Glutamatergic neuron (in vitro differentiated cells): ENCODE data around the gene NIT2. TPM values are rescaled to one million over a fixed set of nuclear protein-coding genes. Genes with fewer than 3 reads are reported as not detected.
A peak's percentile ranks its signal among the peaks of the same experiment; 100 is the strongest.

Experiments used
- DNase-seq: peaks from one replicate; pipeline ENCODE4 v3.0.0; 2022
- H3K27ac Mint-ChIP-seq: one replicate; pipeline ENCODE4 v1.8.0; 2020; ENCODE audit warnings: mild to moderate bottlenecking, mixed read lengths, inconsistent platforms; ENCODE audit not compliant: unreplicated experiment
- H3K27me3 Mint-ChIP-seq: one replicate; pipeline ENCODE4 v1.8.0; 2020; ENCODE audit warnings: mild to moderate bottlenecking, moderate library complexity, mixed read lengths, inconsistent platforms; ENCODE audit not compliant: unreplicated experiment
- H3K36me3 Mint-ChIP-seq: one replicate; pipeline ENCODE4 v1.8.0; 2020; ENCODE audit warnings: mild to moderate bottlenecking, mixed read lengths, inconsistent platforms; ENCODE audit not compliant: unreplicated experiment
- H3K4me1 Mint-ChIP-seq: one replicate; pipeline ENCODE4 v1.8.0; 2020; ENCODE audit warnings: mild to moderate bottlenecking, low read depth, mixed read lengths, inconsistent platforms; ENCODE audit not compliant: unreplicated experiment
- H3K4me3 Mint-ChIP-seq: one replicate; pipeline ENCODE4 v1.8.0; 2020; ENCODE audit warnings: mild to moderate bottlenecking, mixed read lengths, inconsistent platforms; ENCODE audit not compliant: unreplicated experiment
- H3K9me3 Mint-ChIP-seq: one replicate; pipeline ENCODE4 v1.8.0; 2020; ENCODE audit warnings: mild to moderate bottlenecking, moderate library complexity, mixed read lengths, inconsistent platforms; ENCODE audit not compliant: unreplicated experiment
- CTCF ChIP-seq: fragments of 200-600 bp; sonication (generic); IDR thresholded peaks from one replicate; pipeline ENCODE4 v1.5.0; 2021; ENCODE audit not compliant: partially characterized antibody, unreplicated experiment
- total RNA-seq: library from RNA; stranded (reverse); fragmentation: NEBNext Ultra II Directional; extraction: Animal tissue kit (Norgen Biotek cat#: 25700); gene quantifications from one replicate; pipeline ENCODE4 v1.2.1, GENCODE V29; 2021; ENCODE audit not compliant: unreplicated experiment

Gene NIT2
- total RNA-seq, 1 donor from 2014 or later, result 39.6 TPM

DNA sequence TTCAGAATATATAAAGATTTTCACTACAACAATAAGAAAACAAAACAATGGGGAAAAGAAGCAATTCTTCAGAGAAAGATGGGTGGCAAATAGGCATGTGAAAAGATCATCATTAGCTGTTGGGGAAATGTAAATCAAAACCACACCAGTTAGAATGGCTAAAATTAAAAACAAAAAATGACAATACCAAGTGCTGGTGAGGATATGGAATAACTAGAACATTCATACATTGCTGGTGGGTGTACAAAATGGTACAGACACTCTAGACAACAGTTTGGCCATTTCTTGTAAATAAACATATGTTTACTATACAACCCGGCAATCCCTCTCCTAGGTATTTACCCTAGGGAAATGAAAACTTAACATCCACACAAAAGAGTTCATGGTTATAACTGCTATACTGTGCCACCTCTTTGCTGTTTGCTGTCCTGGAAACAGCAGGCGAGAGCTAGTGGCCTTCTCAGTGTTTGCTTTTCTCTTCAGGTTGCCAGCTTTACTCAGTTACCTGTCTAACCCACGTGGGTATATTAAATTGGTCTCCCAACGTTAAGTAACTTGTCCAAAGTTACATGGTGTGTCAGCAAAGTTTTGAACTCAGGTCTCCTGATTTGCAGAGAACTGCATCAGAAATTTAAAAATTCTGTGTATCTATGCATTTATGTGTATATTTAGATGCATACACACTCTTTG, 4.6 kb upstream of the NIT2 start:
- Mint-ChIP-seq H3K27me3 (no peaks in the 10 kb centered on the region), H3K4me3 (no peak overlapping the region), H3K9me3 (peaks cover 7% of the 10 kb centered on the region), H3K4me1 (no peaks in the 10 kb centered on the region), H3K36me3 (peaks cover 8% of the 10 kb centered on the region), H3K27ac (no peak overlapping the region)
- TF ChIP-seq CTCF, result no peak
- DNase-seq, result no peak

DNA sequence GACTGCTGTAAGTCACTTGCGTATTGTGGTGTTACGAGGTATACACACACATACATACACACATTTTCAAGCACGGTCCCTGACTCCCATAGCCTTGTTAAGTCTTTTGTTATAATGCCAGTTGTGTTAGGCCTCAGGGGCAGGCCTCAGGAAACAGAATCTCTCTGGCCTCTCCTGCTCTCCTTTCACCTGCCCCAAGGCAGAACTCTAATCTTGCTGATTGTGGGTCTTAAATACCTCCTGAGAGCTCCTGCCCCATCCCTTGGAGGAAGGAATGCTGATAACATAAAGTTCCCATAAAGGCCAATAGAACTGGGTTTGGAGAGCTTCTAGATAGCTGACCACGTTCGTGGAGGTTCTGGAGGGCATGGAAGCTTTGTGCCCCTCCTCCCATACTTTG, 3.9 kb upstream of the NIT2 start:
- H3K9me3 Mint-ChIP-seq, result peaks cover 11% of the 10 kb centered on the region
- H3K36me3 Mint-ChIP-seq, result peaks cover 8% of the 10 kb centered on the region
- peaks cover 4% of the 10 kb centered on the region for H3K27me3 Mint-ChIP-seq
- peaks cover 5% of the 10 kb centered on the region for H3K4me1 Mint-ChIP-seq
- no peak for DNase-seq
- H3K27ac Mint-ChIP-seq, result no peak overlapping the region
- no peak overlapping the region for H3K4me3 Mint-ChIP-seq
- no peak for TF ChIP-seq CTCF

GRCh38 chr3:100331660-100332059, 2.9 kb upstream of the NIT2 start:
- no peak overlapping the region for H3K4me3 Mint-ChIP-seq
- no peak overlapping the region for H3K27ac Mint-ChIP-seq
- peaks cover 8% of the 10 kb centered on the region for H3K4me1 Mint-ChIP-seq
- H3K9me3 Mint-ChIP-seq, result peaks cover 11% of the 10 kb centered on the region
- H3K27me3 Mint-ChIP-seq, result peaks cover 4% of the 10 kb centered on the region
- no peak for DNase-seq
- no peak for TF ChIP-seq CTCF
- peaks cover 8% of the 10 kb centered on the region for H3K36me3 Mint-ChIP-seq

DNA sequence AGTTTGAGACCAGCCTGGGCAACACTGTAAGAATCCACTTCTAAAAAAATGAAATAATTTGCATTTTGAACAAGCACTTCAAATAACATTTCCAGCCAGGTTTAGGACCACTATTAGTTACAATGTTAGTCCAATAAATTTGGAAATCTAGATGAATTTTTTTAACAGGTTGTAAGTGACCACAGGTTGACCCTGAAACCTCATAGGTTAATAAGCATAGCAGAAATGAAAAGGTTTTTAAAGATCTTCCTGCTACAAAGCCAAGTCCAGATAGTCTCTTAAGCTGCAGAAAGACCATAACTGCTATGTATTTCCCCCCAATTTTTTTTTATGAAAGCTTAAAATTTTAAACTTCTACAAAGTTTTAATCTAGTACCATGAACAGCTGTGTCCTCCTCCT, 1.5 kb upstream of the NIT2 start:
- no peak for DNase-seq
- Mint-ChIP-seq H3K27ac (no peak overlapping the region), H3K27me3 (peaks cover 4% of the 10 kb centered on the region), H3K9me3 (peaks cover 9% of the 10 kb centered on the region), H3K4me3 (no peak overlapping the region), H3K36me3 (no peaks in the 10 kb centered on the region), H3K4me1 (peaks cover 8% of the 10 kb centered on the region)
- no peak for TF ChIP-seq CTCF

- peaks cover 4% of the 10 kb centered on the region for H3K27me3 Mint-ChIP-seq
- no peak for TF ChIP-seq CTCF
Measured at GRCh38 chr3:100333970-100334487, 528 bp upstream of the NIT2 start.

More at GRCh38 chr3:100333970-100334487, 528 bp upstream of the NIT2 start:
- peak overlapping the region; percentile 87 for H3K4me3 Mint-ChIP-seq
- no peaks in the 10 kb centered on the region for H3K36me3 Mint-ChIP-seq
- H3K9me3 Mint-ChIP-seq, result peaks cover 9% of the 10 kb centered on the region
- no peak for DNase-seq
- H3K4me1 Mint-ChIP-seq, result peaks cover 8% of the 10 kb centered on the region
- no peak overlapping the region for H3K27ac Mint-ChIP-seq
